ENCODE data around the gene AZU1.

DNA sequence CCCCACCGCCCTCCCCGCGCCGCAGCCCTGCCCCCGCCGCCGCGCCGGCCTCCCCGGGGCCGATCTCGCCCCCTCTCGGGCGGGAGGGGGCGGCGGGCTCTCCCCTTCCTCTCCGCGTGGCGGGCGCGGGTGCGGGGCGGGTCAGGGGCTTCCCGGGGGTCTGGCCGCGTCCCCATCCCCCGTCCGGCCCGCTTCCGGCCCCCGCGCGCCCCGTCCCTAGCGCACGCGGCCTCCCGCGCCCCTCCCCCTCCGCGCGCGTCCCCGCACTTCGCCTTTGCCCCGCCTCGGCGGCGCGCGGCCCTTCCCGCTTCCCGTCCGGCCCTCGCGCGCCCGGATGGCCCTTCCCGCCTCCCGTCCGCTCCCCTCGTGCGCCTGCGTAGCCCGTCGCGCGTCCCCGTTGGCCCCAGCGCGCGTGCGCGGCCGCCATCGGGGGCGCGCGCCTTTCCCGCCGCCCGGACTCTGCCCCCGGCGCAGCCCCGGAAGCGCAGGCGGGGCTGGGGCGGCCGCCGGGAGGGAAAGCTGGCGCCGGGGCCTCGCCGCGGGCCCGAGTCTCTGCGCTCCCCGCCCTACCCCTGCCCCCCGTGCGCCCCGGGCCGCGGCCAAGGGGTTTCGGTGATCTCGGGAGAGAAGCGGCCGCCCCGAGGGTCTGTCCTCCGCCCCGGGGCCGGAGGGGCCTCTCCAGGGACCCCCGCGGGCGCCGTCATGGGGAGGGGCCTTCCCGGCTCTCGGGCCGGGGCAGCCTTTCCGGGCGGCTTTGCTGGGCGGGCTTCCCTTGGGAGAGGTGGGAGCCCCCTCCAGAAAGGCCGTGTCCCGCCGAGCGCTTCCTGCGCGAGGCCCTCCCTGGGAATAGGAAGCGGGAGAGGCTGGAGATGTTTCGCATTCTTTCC lies 29.9 kb upstream of the AZU1 start:
- TF ChIP-seq, protein P1, sequence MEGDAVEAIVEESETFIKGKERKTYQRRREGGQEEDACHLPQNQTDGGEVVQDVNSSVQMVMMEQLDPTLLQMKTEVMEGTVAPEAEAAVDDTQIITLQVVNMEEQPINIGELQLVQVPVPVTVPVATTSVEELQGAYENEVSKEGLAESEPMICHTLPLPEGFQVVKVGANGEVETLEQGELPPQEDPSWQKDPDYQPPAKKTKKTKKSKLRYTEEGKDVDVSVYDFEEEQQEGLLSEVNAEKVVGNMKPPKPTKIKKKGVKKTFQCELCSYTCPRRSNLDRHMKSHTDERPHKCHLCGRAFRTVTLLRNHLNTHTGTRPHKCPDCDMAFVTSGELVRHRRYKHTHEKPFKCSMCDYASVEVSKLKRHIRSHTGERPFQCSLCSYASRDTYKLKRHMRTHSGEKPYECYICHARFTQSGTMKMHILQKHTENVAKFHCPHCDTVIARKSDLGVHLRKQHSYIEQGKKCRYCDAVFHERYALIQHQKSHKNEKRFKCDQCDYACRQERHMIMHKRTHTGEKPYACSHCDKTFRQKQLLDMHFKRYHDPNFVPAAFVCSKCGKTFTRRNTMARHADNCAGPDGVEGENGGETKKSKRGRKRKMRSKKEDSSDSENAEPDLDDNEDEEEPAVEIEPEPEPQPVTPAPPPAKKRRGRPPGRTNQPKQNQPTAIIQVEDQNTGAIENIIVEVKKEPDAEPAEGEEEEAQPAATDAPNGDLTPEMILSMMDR (IDR thresholded peaks at IDR 0.05): peak in 1 of 7 experiments; percentile 40
- TF ChIP-seq POLR2A (IDR thresholded peaks at IDR 0.05): peak in 2 of 3 donors; percentile 6 to 20

Data from body of pancreas (tissue), 4 donors.